Ishikawa (cell line): ENCODE data around the gene LHFPL2.

Experiments used
- CREB1 ChIP-seq: IDR thresholded peaks from 2 replicates; pipeline ENCODE4 v1.6.1; 2012; ENCODE audit warnings: low read depth
- EGR1 ChIP-seq: IDR thresholded peaks from 2 replicates; pipeline ENCODE4 v1.6.1; 2012
- EP300 ChIP-seq: IDR thresholded peaks from 2 replicates; pipeline ENCODE4 v1.6.1; 2012; ENCODE audit warnings: borderline replicate concordance
- FOXM1 ChIP-seq: IDR thresholded peaks from 2 replicates; pipeline ENCODE4 v1.6.1; 2012; ENCODE audit warnings: low read depth, borderline replicate concordance
- MAX ChIP-seq: IDR thresholded peaks from 2 replicates; pipeline ENCODE4 v1.6.1; 2012
- NFIC ChIP-seq: IDR thresholded peaks from 2 replicates; pipeline ENCODE4 v1.6.1; 2012
- RAD21 ChIP-seq: IDR thresholded peaks from 2 replicates; pipeline ENCODE4 v1.6.1; 2012; ENCODE audit warnings: low read depth
- REST ChIP-seq: IDR thresholded peaks from 2 replicates; pipeline ENCODE4 v1.6.1; 2012; ENCODE audit warnings: low read depth, mild to moderate bottlenecking
- TAF1 ChIP-seq: IDR thresholded peaks from 2 replicates; pipeline ENCODE4 v1.6.1; 2012; ENCODE audit warnings: low read depth, mild to moderate bottlenecking
- TCF12 ChIP-seq: IDR thresholded peaks from 2 replicates; pipeline ENCODE4 v1.6.1; 2012; ENCODE audit warnings: low read depth
- TEAD4 ChIP-seq: IDR thresholded peaks from 2 replicates; pipeline ENCODE4 v1.6.1; 2012
- YY1 ChIP-seq: IDR thresholded peaks from 2 replicates; pipeline ENCODE4 v1.6.1; 2012; ENCODE audit warnings: low read depth
- ZBTB7A ChIP-seq: IDR thresholded peaks from 2 replicates; pipeline ENCODE4 v1.6.1; 2012; ENCODE audit warnings: low read depth

- TF ChIP-seq EP300 (no peak), YY1 (no peak), TCF12 (no peak), TEAD4 (no peak), FOXM1 (no peak), CREB1 (no peak), REST (no peak), TAF1 (no peak), EGR1 (no peak), NFIC (no peak), MAX (no peak), ZBTB7A (no peak), RAD21 (no peak)
Observed at GRCh38 chr5:78675956-78676730, 27.6 kb upstream of the LHFPL2 start.
